Coronary artery (tissue), 2 donors: ENCODE data around the gene NDUFV1.
A peak's percentile ranks its signal among the peaks of the same experiment; 100 is the strongest.
"Not testable (repeated sequence)": the region's sequence is repeated elsewhere in the genome, so short reads cannot be mapped to it uniquely, and the experiment has no call there.

ENCODE experiments used
- DNase-seq: peaks from one replicate; pipeline ENCODE4 v3.0.0-alpha.2; 2017; ENCODE audit warnings: low spot score
- H3K27ac ChIP-seq, 2 donors: fragments of 200-600 bp; sonication (generic); one replicate each; pipeline ENCODE4 v1.5.1; 2016 to 2019
- H3K4me3 ChIP-seq: fragments of 200-600 bp; sonication (generic); 2 replicates; pipeline ENCODE4 v1.5.1; 2016; ENCODE audit warnings: mild to moderate bottlenecking, moderate library complexity
- CTCF ChIP-seq: fragments of 200-600 bp; sonication (generic); IDR thresholded peaks from one replicate; pipeline ENCODE4 v1.5.1; 2019; ENCODE audit warnings: antibody characterized with exemption

The NDUFV1 gene

GRCh38 chr11:67601098-67601497, 5.6 kb upstream of the NDUFV1 start:
- TF ChIP-seq CTCF = no peak
- no peak overlapping the region for H3K4me3 ChIP-seq
- no peak overlapping the region for H3K27ac ChIP-seq
- no peak for DNase-seq

- H3K4me3 ChIP-seq, DNase-seq, H3K27ac ChIP-seq: not testable (repeated sequence)
Observed at GRCh38 chr11:67604119-67604518, 2.6 kb upstream of the NDUFV1 start.

GRCh38 chr11:67604815-67605214, 1.9 kb upstream of the NDUFV1 start:
- no peak for TF ChIP-seq CTCF
- no peak for DNase-seq
- H3K4me3 ChIP-seq = no peak overlapping the region
- H3K27ac ChIP-seq = no peak overlapping the region

- TF ChIP-seq CTCF = no peak
- Histone ChIP-seq H3K27ac (peak overlapping the region; percentile 85), H3K4me3 (no peak overlapping the region)
- no peak for DNase-seq
Observed at GRCh38 chr11:67605231-67606011, 1.3 kb upstream of the NDUFV1 start.

- peak overlapping the region; percentile 97 for H3K4me3 ChIP-seq
- DNase-seq = peak; percentile 72
- peak overlapping the region; percentile 85 for H3K27ac ChIP-seq
- no peak for TF ChIP-seq CTCF
Observed at GRCh38 chr11:67606093-67606491, 644 bp upstream of the NDUFV1 start.

GRCh38 chr11:67607507-67607906, 771 bp downstream of the NDUFV1 start:
- DNase-seq = no peak
- TF ChIP-seq CTCF = no peak
- H3K4me3 ChIP-seq = peak overlapping the region; percentile 97
- peak overlapping the region in 1 of 2 donors; percentile 85 for H3K27ac ChIP-seq

GRCh38 chr11:67608486-67608885, 1.8 kb downstream of the NDUFV1 start:
- DNase-seq = no peak
- H3K4me3 ChIP-seq = no peak overlapping the region
- TF ChIP-seq CTCF = no peak
- H3K27ac ChIP-seq = no peak overlapping the region
